ENCODE measurements around the gene DIDO1.

Gene DIDO1

DNA sequence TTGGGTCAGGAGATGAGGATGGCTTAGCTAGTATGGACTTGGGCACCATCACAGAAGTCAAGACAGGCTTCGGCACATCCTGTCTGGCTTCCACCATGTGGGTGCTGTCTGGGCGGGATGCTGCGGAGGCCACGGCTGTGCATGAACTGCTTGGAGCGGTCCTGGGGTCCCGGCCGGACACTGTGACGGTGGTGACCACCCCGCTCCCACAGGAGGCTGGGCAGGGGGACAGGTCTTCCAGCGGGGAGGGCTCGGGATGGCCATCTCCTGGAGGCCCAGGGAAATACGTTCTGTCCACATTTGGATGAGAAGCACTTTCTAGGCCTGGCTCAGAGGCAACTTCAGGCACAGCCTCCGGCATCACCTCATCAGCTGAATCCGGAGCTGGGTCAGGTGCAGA lies 32.6 kb downstream of the DIDO1 start:
- Histone ChIP-seq H3K23ac (ENCODE audit: low read length) (no peak overlapping the region), H3K27me3 (ENCODE audit: insufficient read depth, low read length) (no peaks in the 10 kb centered on the region), H3K27ac (ENCODE audit: low read depth, low read length) (no peak overlapping the region), H3K14ac (ENCODE audit: low read length) (no peak overlapping the region), H3K4me3 (ENCODE audit: low read depth, low read length) (no peak overlapping the region), H2BK120ac (ENCODE audit: insufficient read depth, low read length, poor library complexity) (no peak overlapping the region), H3K79me2 (ENCODE audit: control insufficient read depth, insufficient read depth, low read length, poor library complexity) (no peaks in the 10 kb centered on the region), H2BK5ac (ENCODE audit: low read depth, low read length, poor library complexity) (no peak overlapping the region), H3K9me3 (ENCODE audit: insufficient read depth, low read depth, low read length) (no peaks in the 10 kb centered on the region), H3K4me1 (ENCODE audit: control insufficient read depth in 1 of 2, insufficient read depth in 2 of 2, low read length in 2 of 2) (no peaks in the 10 kb centered on the region), H4K12ac (ENCODE audit: low read depth, low read length) (no peak overlapping the region), H3K36me3 (ENCODE audit: control insufficient read depth in 1 of 2, insufficient read depth in 2 of 2, low read length in 2 of 2) (peaks cover 62 to 76% of the 10 kb centered on the region in 2 experiments), H2AFZ (ENCODE audit: insufficient read depth, low read length, poor library complexity) (no peak overlapping the region), H3K9ac (ENCODE audit: low read length) (no peak overlapping the region), H2AK5ac (ENCODE audit: low read length) (no peak overlapping the region), H4K8ac (ENCODE audit: low read depth, low read length) (no peak overlapping the region), H2BK12ac (ENCODE audit: low read length) (no peak overlapping the region), H4K91ac (ENCODE audit: low read depth, low read length) (no peak overlapping the region), H3K79me1 (ENCODE audit: low read length) (no peaks in the 10 kb centered on the region), H3K4ac (ENCODE audit: low read depth, low read length) (no peak overlapping the region), H3K4me2 (ENCODE audit: low read length) (no peak overlapping the region), H3K18ac (ENCODE audit: low read length) (no peak overlapping the region)
- DNase-seq = no peak
- no CpG with 5 or more reads among the region's 14 CpGs for WGBS (ENCODE audit: extremely low coverage, insufficient coverage, insufficient read length)

GRCh38 chr20:62892348-62893304 lies 33.7 kb downstream of the DIDO1 start:
- Histone ChIP-seq H3K79me1 (ENCODE audit: low read length) (no peaks in the 10 kb centered on the region), H2AK5ac (ENCODE audit: low read length) (no peak overlapping the region), H3K4me1 (ENCODE audit: control insufficient read depth in 1 of 2, insufficient read depth in 2 of 2, low read length in 2 of 2) (no peaks in the 10 kb centered on the region), H4K8ac (ENCODE audit: low read depth, low read length) (no peak overlapping the region), H3K23ac (ENCODE audit: low read length) (no peak overlapping the region), H3K18ac (ENCODE audit: low read length) (no peak overlapping the region), H3K79me2 (ENCODE audit: control insufficient read depth, insufficient read depth, low read length, poor library complexity) (no peaks in the 10 kb centered on the region), H2BK120ac (ENCODE audit: insufficient read depth, low read length, poor library complexity) (no peak overlapping the region), H3K27me3 (ENCODE audit: insufficient read depth, low read length) (no peaks in the 10 kb centered on the region), H2AFZ (ENCODE audit: insufficient read depth, low read length, poor library complexity) (no peak overlapping the region), H3K14ac (ENCODE audit: low read length) (no peak overlapping the region), H3K27ac (ENCODE audit: low read depth, low read length) (no peak overlapping the region), H4K12ac (ENCODE audit: low read depth, low read length) (no peak overlapping the region), H2BK5ac (ENCODE audit: low read depth, low read length, poor library complexity) (no peak overlapping the region), H3K36me3 (ENCODE audit: control insufficient read depth in 1 of 2, insufficient read depth in 2 of 2, low read length in 2 of 2) (peaks cover 73 to 87% of the 10 kb centered on the region in 2 experiments), H3K9me3 (ENCODE audit: insufficient read depth, low read depth, low read length) (no peaks in the 10 kb centered on the region), H4K91ac (ENCODE audit: low read depth, low read length) (no peak overlapping the region), H3K4ac (ENCODE audit: low read depth, low read length) (no peak overlapping the region), H3K9ac (ENCODE audit: low read length) (no peak overlapping the region), H3K4me3 (ENCODE audit: low read depth, low read length) (no peak overlapping the region), H3K4me2 (ENCODE audit: low read length) (no peak overlapping the region), H2BK12ac (ENCODE audit: low read length) (no peak overlapping the region)
- WGBS (ENCODE audit: extremely low coverage, insufficient coverage, insufficient read length) = no CpG with 5 or more reads among the region's 25 CpGs
- DNase-seq = no peak

- Histone ChIP-seq H4K8ac (ENCODE audit: low read depth, low read length) (no peak overlapping the region), H3K4ac (ENCODE audit: low read depth, low read length) (no peak overlapping the region), H3K23ac (ENCODE audit: low read length) (no peak overlapping the region), H3K4me2 (ENCODE audit: low read length) (no peak overlapping the region), H3K79me2 (ENCODE audit: control insufficient read depth, insufficient read depth, low read length, poor library complexity) (no peaks in the 10 kb centered on the region), H3K4me1 (ENCODE audit: control insufficient read depth in 1 of 2, insufficient read depth in 2 of 2, low read length in 2 of 2) (no peaks in the 10 kb centered on the region), H3K27me3 (ENCODE audit: insufficient read depth, low read length) (no peaks in the 10 kb centered on the region), H4K91ac (ENCODE audit: low read depth, low read length) (no peak overlapping the region), H2AFZ (ENCODE audit: insufficient read depth, low read length, poor library complexity) (no peak overlapping the region), H2BK12ac (ENCODE audit: low read length) (no peak overlapping the region), H3K79me1 (ENCODE audit: low read length) (no peaks in the 10 kb centered on the region), H2BK5ac (ENCODE audit: low read depth, low read length, poor library complexity) (no peak overlapping the region), H3K27ac (ENCODE audit: low read depth, low read length) (no peak overlapping the region), H4K12ac (ENCODE audit: low read depth, low read length) (no peak overlapping the region), H3K9ac (ENCODE audit: low read length) (no peak overlapping the region), H3K9me3 (ENCODE audit: insufficient read depth, low read depth, low read length) (no peaks in the 10 kb centered on the region), H3K14ac (ENCODE audit: low read length) (no peak overlapping the region), H3K18ac (ENCODE audit: low read length) (no peak overlapping the region), H2BK120ac (ENCODE audit: insufficient read depth, low read length, poor library complexity) (no peak overlapping the region), H3K4me3 (ENCODE audit: low read depth, low read length) (no peak overlapping the region), H2AK5ac (ENCODE audit: low read length) (no peak overlapping the region), H3K36me3 (ENCODE audit: control insufficient read depth in 1 of 2, insufficient read depth in 2 of 2, low read length in 2 of 2) (peaks cover 78 to 90% of the 10 kb centered on the region in 2 experiments)
- WGBS (ENCODE audit: extremely low coverage, insufficient coverage, insufficient read length) = no CpG with 5 or more reads among the region's 15 CpGs
- no peak for DNase-seq
Observed at GRCh38 chr20:62891111-62891510, 35.2 kb downstream of the DIDO1 start.

DNA sequence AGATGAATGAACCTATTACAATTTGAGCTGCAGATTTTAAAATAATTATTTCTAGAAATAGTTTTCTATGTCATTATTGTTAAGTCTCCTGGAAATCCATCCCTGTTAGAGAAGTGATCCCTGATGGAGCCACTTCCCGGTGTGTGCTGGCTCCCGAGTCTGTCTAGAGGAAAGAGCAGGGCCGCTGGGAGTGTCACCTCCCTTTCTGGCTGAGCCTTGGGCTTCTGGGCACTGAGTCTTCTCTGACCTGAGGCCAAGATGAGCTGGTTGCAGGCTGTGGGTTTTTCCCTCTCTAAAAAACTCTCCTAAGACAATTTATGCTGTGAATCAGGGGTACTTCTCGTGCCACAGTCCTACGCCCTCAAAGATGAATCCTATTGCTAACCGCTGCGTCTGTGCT lies 35.9 kb downstream of the DIDO1 start:
- Histone ChIP-seq H3K27me3 (ENCODE audit: insufficient read depth, low read length) (no peaks in the 10 kb centered on the region), H3K4me3 (ENCODE audit: low read depth, low read length) (no peak overlapping the region), H2BK120ac (ENCODE audit: insufficient read depth, low read length, poor library complexity) (no peak overlapping the region), H2AFZ (ENCODE audit: insufficient read depth, low read length, poor library complexity) (no peak overlapping the region), H3K9me3 (ENCODE audit: insufficient read depth, low read depth, low read length) (no peaks in the 10 kb centered on the region), H3K27ac (ENCODE audit: low read depth, low read length) (no peak overlapping the region), H3K9ac (ENCODE audit: low read length) (no peak overlapping the region), H4K12ac (ENCODE audit: low read depth, low read length) (no peak overlapping the region), H3K4ac (ENCODE audit: low read depth, low read length) (no peak overlapping the region), H2BK12ac (ENCODE audit: low read length) (no peak overlapping the region), H2AK5ac (ENCODE audit: low read length) (no peak overlapping the region), H3K79me1 (ENCODE audit: low read length) (no peaks in the 10 kb centered on the region), H3K14ac (ENCODE audit: low read length) (no peak overlapping the region), H4K8ac (ENCODE audit: low read depth, low read length) (no peak overlapping the region), H3K79me2 (ENCODE audit: control insufficient read depth, insufficient read depth, low read length, poor library complexity) (no peaks in the 10 kb centered on the region), H2BK5ac (ENCODE audit: low read depth, low read length, poor library complexity) (no peak overlapping the region), H3K4me2 (ENCODE audit: low read length) (no peak overlapping the region), H3K36me3 (ENCODE audit: control insufficient read depth in 1 of 2, insufficient read depth in 2 of 2, low read length in 2 of 2) (peaks cover 78 to 91% of the 10 kb centered on the region in 2 experiments), H3K18ac (ENCODE audit: low read length) (no peak overlapping the region), H4K91ac (ENCODE audit: low read depth, low read length) (no peak overlapping the region), H3K4me1 (ENCODE audit: control insufficient read depth in 1 of 2, insufficient read depth in 2 of 2, low read length in 2 of 2) (no peaks in the 10 kb centered on the region), H3K23ac (ENCODE audit: low read length) (no peak overlapping the region)
- DNase-seq = no peak
- no CpG with 5 or more reads among the region's 7 CpGs for WGBS (ENCODE audit: extremely low coverage, insufficient coverage, insufficient read length)
